Measurements from ENCODE around the gene KRR1. TPM values are rescaled to one million over a fixed set of nuclear protein-coding genes. Genes with fewer than 3 reads are reported as not detected.

KRR1 gene
- total RNA-seq, 2 experiments from 2014 or later, result 72.6 to 75.3 TPM

GRCh38 chr12:75481774-75482173 lies 29.6 kb downstream of the KRR1 start:
- H3K27me3 Mint-ChIP-seq, result no peaks in the 10 kb centered on the region
- H3K4me1 Mint-ChIP-seq, result peaks cover 74% of the 10 kb centered on the region
- POLR2A ChIA-PET, result no interaction called here
- H3K9me3 Mint-ChIP-seq, result no peaks in the 10 kb centered on the region
- H3K4me3 Mint-ChIP-seq, result peak overlapping the region; percentile 91
- DNase-seq, result no peak
- CTCF ChIA-PET, result interaction anchor here (1.0 to 1.6 kb wide), 2 partner anchors 12 to 137 kb away, joined by 3 to 4 read pairs; no protein-coding TSS in a partner anchor
- peak overlapping the region; percentile 97 for H3K27ac Mint-ChIP-seq
- H3K36me3 Mint-ChIP-seq (ENCODE audit: low read depth), result peaks cover 23% of the 10 kb centered on the region

GRCh38 chr12:75481013-75481705 lies 30.2 kb downstream of the KRR1 start:
- peaks cover 23% of the 10 kb centered on the region for H3K36me3 Mint-ChIP-seq (ENCODE audit: low read depth)
- peak overlapping the region; percentile 97 for H3K27ac Mint-ChIP-seq
- CTCF ChIA-PET, result interaction anchor here (0.6 to 2.9 kb wide), 7 partner anchors 11 to 151 kb away, joined by 3 to 11 read pairs (median 3); partner anchors contain the start of genes CAPS2 and GLIPR1L1
- H3K27me3 Mint-ChIP-seq, result no peaks in the 10 kb centered on the region
- no peak for DNase-seq
- H3K4me1 Mint-ChIP-seq, result peaks cover 76% of the 10 kb centered on the region
- peak overlapping the region; percentile 91 for H3K4me3 Mint-ChIP-seq
- POLR2A ChIA-PET, result interaction anchor here (1.2 kb wide), 1 partner anchor 90 kb away, joined by 9 read pairs; the partner anchor contains the start of gene GLIPR1L2
- no peaks in the 10 kb centered on the region for H3K9me3 Mint-ChIP-seq

GRCh38 chr12:75480469-75480949 lies 30.9 kb downstream of the KRR1 start, which contains the start of gene GLIPR1:
Gene GLIPR1 (plus strand): TSS chr12:75480755. CDS start chr12:75480881, 126 bp downstream.
- H3K27me3 Mint-ChIP-seq, result no peaks in the 10 kb centered on the region
- ChIA-PET CTCF (interaction anchor here (0.6 to 2.9 kb wide), 8 partner anchors 10 to 150 kb away, joined by 3 to 11 read pairs (median 4); partner anchors contain the start of genes CAPS2, GLIPR1L1 and KRR1), POLR2A (interaction anchor here (1.2 kb wide), 1 partner anchor 89 kb away, joined by 9 read pairs; the partner anchor contains the start of gene GLIPR1L2)
- H3K4me1 Mint-ChIP-seq, result peaks cover 78% of the 10 kb centered on the region
- H3K36me3 Mint-ChIP-seq (ENCODE audit: low read depth), result peaks cover 23% of the 10 kb centered on the region
- peak; percentile 81 for DNase-seq
- no peaks in the 10 kb centered on the region for H3K9me3 Mint-ChIP-seq
- H3K27ac Mint-ChIP-seq, result peak within 1 kb of the TSS; percentile 97
- peak within 1 kb of the TSS; percentile 91 for H3K4me3 Mint-ChIP-seq

GRCh38 chr12:75479963-75480461 lies 31.4 kb downstream of the KRR1 start:
- H3K4me1 Mint-ChIP-seq, result peaks cover 74% of the 10 kb centered on the region
- POLR2A ChIA-PET, result interaction anchor here (1.2 kb wide), 1 partner anchor 89 kb away, joined by 9 read pairs; the partner anchor contains the start of gene GLIPR1L2
- DNase-seq, result no peak
- H3K9me3 Mint-ChIP-seq, result no peaks in the 10 kb centered on the region
- no peaks in the 10 kb centered on the region for H3K27me3 Mint-ChIP-seq
- peaks cover 20% of the 10 kb centered on the region for H3K36me3 Mint-ChIP-seq (ENCODE audit: low read depth)
- CTCF ChIA-PET, result interaction anchor here (0.6 to 2.9 kb wide), 9 partner anchors 10 to 562 kb away, joined by 3 to 11 read pairs (median 4); partner anchors contain the start of genes CAPS2, GLIPR1L1 and KRR1
- H3K4me3 Mint-ChIP-seq, result peak overlapping the region; percentile 91
- peak overlapping the region; percentile 97 for H3K27ac Mint-ChIP-seq

- peaks cover 11% of the 10 kb centered on the region for H3K36me3 Mint-ChIP-seq (ENCODE audit: low read depth)
- no peaks in the 10 kb centered on the region for H3K9me3 Mint-ChIP-seq
- DNase-seq, result peak; percentile 64
- CTCF ChIA-PET, result interaction anchor here (1.2 to 2.9 kb wide), 3 partner anchors 8 to 546 kb away, joined by 3 to 11 read pairs (median 9); partner anchors contain the start of gene GLIPR1L2
- peak overlapping the region; percentile 97 for H3K27ac Mint-ChIP-seq
- POLR2A ChIA-PET, result no interaction called here
- peaks cover 8% of the 10 kb centered on the region for H3K27me3 Mint-ChIP-seq
- peak overlapping the region; percentile 40 for H3K4me3 Mint-ChIP-seq
- peaks cover 60% of the 10 kb centered on the region for H3K4me1 Mint-ChIP-seq
These were observed 33.2 kb downstream of the KRR1 start for GRCh38 chr12:75478116-75478794.

GRCh38 chr12:75477137-75477536 lies 34.3 kb downstream of the KRR1 start:
- Mint-ChIP-seq H3K36me3 (ENCODE audit: low read depth) (peaks cover 3% of the 10 kb centered on the region), H3K4me1 (peaks cover 50% of the 10 kb centered on the region), H3K9me3 (no peaks in the 10 kb centered on the region), H3K27ac (no peak overlapping the region), H3K4me3 (no peak overlapping the region), H3K27me3 (peaks cover 8% of the 10 kb centered on the region)
- ChIA-PET POLR2A (no interaction called here), CTCF (interaction anchor here (1.3 to 2.3 kb wide), 2 partner anchors 8 to 86 kb away, joined by 3 to 9 read pairs; partner anchors contain the start of gene GLIPR1L2)
- no peak for DNase-seq

- Mint-ChIP-seq H3K27ac (no peak overlapping the region), H3K27me3 (peaks cover 8% of the 10 kb centered on the region), H3K36me3 (ENCODE audit: low read depth) (no peaks in the 10 kb centered on the region), H3K9me3 (no peaks in the 10 kb centered on the region), H3K4me3 (no peak overlapping the region), H3K4me1 (peaks cover 42% of the 10 kb centered on the region)
- ChIA-PET POLR2A (no interaction called here), CTCF (interaction anchor here (1.3 kb wide), 1 partner anchor 9 kb away, joined by 3 read pairs; no protein-coding TSS in a partner anchor)
- no peak for DNase-seq
These were observed 35.3 kb downstream of the KRR1 start for GRCh38 chr12:75476071-75476470.

GRCh38 chr12:75474116-75474515 lies 37.3 kb downstream of the KRR1 start:
- DNase-seq, result no peak
- Mint-ChIP-seq H3K27me3 (peaks cover 8% of the 10 kb centered on the region), H3K4me3 (no peak overlapping the region), H3K4me1 (peaks cover 27% of the 10 kb centered on the region), H3K27ac (no peak overlapping the region), H3K9me3 (peaks cover 3% of the 10 kb centered on the region), H3K36me3 (ENCODE audit: low read depth) (no peaks in the 10 kb centered on the region)
- CTCF ChIA-PET, result interaction anchor here (1.0 to 1.1 kb wide), 2 partner anchors 12 to 134 kb away, joined by 3 read pairs; no protein-coding TSS in a partner anchor
- POLR2A ChIA-PET, result no interaction called here

- CTCF ChIA-PET, result interaction anchor here (1.3 to 3.0 kb wide), 2 partner anchors 7 to 11 kb away, joined by 3 to 11 read pairs; partner anchors contain the start of gene GLIPR1
- H3K36me3 Mint-ChIP-seq (ENCODE audit: low read depth), result no peaks in the 10 kb centered on the region
- POLR2A ChIA-PET, result no interaction called here
These were observed 39.2 kb downstream of the KRR1 start for GRCh38 chr12:75471902-75472890.

GRCh38 chr12:75460204-75460603 lies 51.2 kb downstream of the KRR1 start:
- POLR2A ChIA-PET, result no interaction called here
- peaks cover 16% of the 10 kb centered on the region for H3K36me3 Mint-ChIP-seq (ENCODE audit: low read depth)

More at GRCh38 chr12:75471902-75472890, 39.2 kb downstream of the KRR1 start:
- no peak for DNase-seq
- peaks cover 8% of the 10 kb centered on the region for H3K27me3 Mint-ChIP-seq
- no peak overlapping the region for H3K4me3 Mint-ChIP-seq
- H3K27ac Mint-ChIP-seq, result no peak overlapping the region
- peaks cover 3% of the 10 kb centered on the region for H3K9me3 Mint-ChIP-seq
- peaks cover 7% of the 10 kb centered on the region for H3K4me1 Mint-ChIP-seq

GRCh38 chr12:75459755-75460154 lies 51.7 kb downstream of the KRR1 start:
- H3K4me1 Mint-ChIP-seq, result peaks cover 43% of the 10 kb centered on the region
- peaks cover 10% of the 10 kb centered on the region for H3K9me3 Mint-ChIP-seq
- ChIA-PET POLR2A (no interaction called here), CTCF (no interaction called here)
- no peak overlapping the region for H3K4me3 Mint-ChIP-seq
- DNase-seq, result no peak
- H3K36me3 Mint-ChIP-seq (ENCODE audit: low read depth), result peaks cover 16% of the 10 kb centered on the region
- no peak overlapping the region for H3K27ac Mint-ChIP-seq
- peaks cover 6% of the 10 kb centered on the region for H3K27me3 Mint-ChIP-seq

More at GRCh38 chr12:75460204-75460603, 51.2 kb downstream of the KRR1 start:
- peaks cover 43% of the 10 kb centered on the region for H3K4me1 Mint-ChIP-seq
- peaks cover 3% of the 10 kb centered on the region for H3K27me3 Mint-ChIP-seq
- CTCF ChIA-PET, result interaction anchor here (0.7 kb wide), 1 partner anchor 20 kb away, joined by 3 read pairs; no protein-coding TSS in a partner anchor
- peaks cover 10% of the 10 kb centered on the region for H3K9me3 Mint-ChIP-seq
- no peak overlapping the region for H3K27ac Mint-ChIP-seq
- DNase-seq, result no peak
- H3K4me3 Mint-ChIP-seq, result no peak overlapping the region
